Epithelial cell of proximal tubule (primary cell): ENCODE data around the gene AOAH. TPM values are rescaled to one million over a fixed set of nuclear protein-coding genes. Genes with fewer than 3 reads are reported as not detected.
A peak's percentile ranks its signal among the peaks of the same experiment; 100 is the strongest.

ENCODE experiments used
- DNase-seq: peaks from one replicate; pipeline ENCODE4 v3.0.0-alpha.2; 2011; ENCODE audit warnings: low read depth
- H3K4me3 ChIP-seq: 2 replicates; pipeline ENCODE4 v1.5.1; 2011; ENCODE audit warnings: low read depth, mild to moderate bottlenecking, low read length
- CTCF ChIP-seq: conservative IDR thresholded peaks from 2 replicates; pipeline ENCODE4 v1.5.1; 2012; ENCODE audit warnings: low read depth, mild to moderate bottlenecking, low read length
- total RNA-seq: library from RNA; depleted of rRNA; stranded (reverse); fragments of >200 nt; gene quantifications from 2 replicates; pipeline ENCODE4 v1.2.3, GENCODE V29; 2015

Gene AOAH
- total RNA-seq, 1 donor from 2014 or later, result 1.2 TPM

GRCh38 chr7:36749282-36749960, 25.1 kb upstream of the AOAH start:
- DNase-seq, result peak; percentile 62
- TF ChIP-seq CTCF, result no peak

GRCh38 chr7:36748017-36748487, 23.8 kb upstream of the AOAH start:
- H3K4me3 ChIP-seq, result peak overlapping the region; percentile 34
- TF ChIP-seq CTCF, result no peak
- DNase-seq, result no peak

More at GRCh38 chr7:36749282-36749960, 25.1 kb upstream of the AOAH start:
- no peak overlapping the region for H3K4me3 ChIP-seq

GRCh38 chr7:36747280-36748016, 23.2 kb upstream of the AOAH start:
- H3K4me3 ChIP-seq, result peak overlapping the region; percentile 34
- DNase-seq, result peak; percentile 98
- no peak for TF ChIP-seq CTCF

GRCh38 chr7:36746347-36746746, 22.1 kb upstream of the AOAH start:
- DNase-seq, result peak; percentile 87
- no peak for TF ChIP-seq CTCF
- H3K4me3 ChIP-seq, result no peak overlapping the region

- no peak overlapping the region for H3K4me3 ChIP-seq
- TF ChIP-seq CTCF, result no peak
- DNase-seq, result no peak
Observed at GRCh38 chr7:36742911-36743775, 18.8 kb upstream of the AOAH start.

- TF ChIP-seq CTCF, result no peak
- no peak overlapping the region for H3K4me3 ChIP-seq
- no peak for DNase-seq
Observed at GRCh38 chr7:36741866-36742265, 17.6 kb upstream of the AOAH start.
